Peyer's patch (tissue), 4 donors: ENCODE data around the gene AUTS2.
A peak's percentile ranks its signal among the peaks of the same experiment; 100 is the strongest.

ENCODE experiments used
- POLR2A ChIP-seq, 2 donors: fragments of 450-650 bp; IDR thresholded peaks; one replicate each; pipeline ENCODE4 v1.5.1; 2017; ENCODE audit warnings: antibody characterized with exemption in 2 of 2, mild to moderate bottlenecking in 2 of 2, moderate library complexity in 2 of 2
- TF ChIP-seq, protein P1 (sequence below), 6 experiments: fragments of 450-650 bp in 4 of 6; fragments of 200-600 bp in 2 of 6; sonication (generic) in 1 of 6; IDR thresholded peaks; one replicate each; pipeline ENCODE4 v1.5.1; 2017 to 2019; ENCODE audit warnings: antibody characterized with exemption in 6 of 6, mild to moderate bottlenecking in 3 of 6, moderate library complexity in 1 of 6

DNA sequence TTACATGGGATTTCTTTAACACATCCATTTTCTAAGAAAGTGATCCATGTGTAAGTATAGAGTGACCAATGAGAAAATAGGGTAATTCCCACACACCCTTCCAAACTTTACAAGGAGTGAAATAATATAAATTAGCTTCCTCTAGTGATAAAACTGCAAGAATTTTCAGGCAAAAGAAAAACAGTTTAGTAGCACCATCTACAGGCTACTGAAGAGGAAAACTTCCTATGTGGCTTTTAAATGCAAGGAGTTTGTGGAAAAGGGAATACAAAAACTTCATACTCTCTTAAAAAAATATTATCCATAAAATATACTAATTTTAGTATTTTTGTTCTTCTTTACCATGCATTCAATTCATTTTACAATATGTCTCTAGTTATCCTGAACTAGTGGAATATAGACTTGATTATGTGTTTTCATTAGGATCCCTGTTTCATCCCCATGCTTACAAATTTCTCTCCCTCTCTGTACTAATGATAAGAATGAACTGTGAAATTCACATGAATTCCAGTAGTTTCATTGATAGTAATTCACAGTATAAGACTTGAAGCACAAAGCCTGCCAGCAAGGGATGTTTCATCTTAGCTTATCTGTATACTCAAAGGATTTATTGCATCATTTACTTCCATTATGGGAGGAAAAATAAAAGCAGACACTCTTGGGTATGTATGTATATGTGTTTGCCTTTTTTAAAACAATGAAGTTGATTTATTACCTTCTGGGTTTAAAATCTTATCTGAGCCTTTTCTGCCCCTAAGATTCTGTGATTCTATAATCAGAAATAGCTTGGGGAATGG, 442.9 kb downstream of the AUTS2 start:
- TF ChIP-seq, protein P1, sequence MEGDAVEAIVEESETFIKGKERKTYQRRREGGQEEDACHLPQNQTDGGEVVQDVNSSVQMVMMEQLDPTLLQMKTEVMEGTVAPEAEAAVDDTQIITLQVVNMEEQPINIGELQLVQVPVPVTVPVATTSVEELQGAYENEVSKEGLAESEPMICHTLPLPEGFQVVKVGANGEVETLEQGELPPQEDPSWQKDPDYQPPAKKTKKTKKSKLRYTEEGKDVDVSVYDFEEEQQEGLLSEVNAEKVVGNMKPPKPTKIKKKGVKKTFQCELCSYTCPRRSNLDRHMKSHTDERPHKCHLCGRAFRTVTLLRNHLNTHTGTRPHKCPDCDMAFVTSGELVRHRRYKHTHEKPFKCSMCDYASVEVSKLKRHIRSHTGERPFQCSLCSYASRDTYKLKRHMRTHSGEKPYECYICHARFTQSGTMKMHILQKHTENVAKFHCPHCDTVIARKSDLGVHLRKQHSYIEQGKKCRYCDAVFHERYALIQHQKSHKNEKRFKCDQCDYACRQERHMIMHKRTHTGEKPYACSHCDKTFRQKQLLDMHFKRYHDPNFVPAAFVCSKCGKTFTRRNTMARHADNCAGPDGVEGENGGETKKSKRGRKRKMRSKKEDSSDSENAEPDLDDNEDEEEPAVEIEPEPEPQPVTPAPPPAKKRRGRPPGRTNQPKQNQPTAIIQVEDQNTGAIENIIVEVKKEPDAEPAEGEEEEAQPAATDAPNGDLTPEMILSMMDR (IDR thresholded peaks at IDR 0.05), result peak in 4 of 6 experiments; percentile 22 to 38 (median 31)
- no peak for TF ChIP-seq POLR2A (IDR thresholded peaks at IDR 0.05)
